ENCODE measurements around the gene PKN3. TPM values are rescaled to one million over a fixed set of nuclear protein-coding genes. Genes with fewer than 3 reads are reported as not detected.

Gene PKN3
- total RNA-seq, 4 donors from 2014 or later: 3.4 to 6.0 (median 4.4) TPM

GRCh38 chr9:128706671-128707381 is 4.5 kb downstream of the PKN3 start:
- Histone ChIP-seq H3K4me1 (peaks cover 16% of the 10 kb centered on the region), H3K36me3 (no peaks in the 10 kb centered on the region), H3K27ac (no peak overlapping the region), H3K9me3 (no peaks in the 10 kb centered on the region), H3K4me3 (no peak overlapping the region), H3K27me3 (no peaks in the 10 kb centered on the region)
- peak; percentile 58 to 72 for DNase-seq (ENCODE audit: low spot score in 2 of 2)
- TF ChIP-seq EP300 (IDR thresholded peaks at IDR 0.05) (no peak), POLR2AphosphoS5 (IDR thresholded peaks at IDR 0.05) (no peak), POLR2A (IDR thresholded peaks at IDR 0.05) (no peak)
- TF ChIP-seq, protein P1, sequence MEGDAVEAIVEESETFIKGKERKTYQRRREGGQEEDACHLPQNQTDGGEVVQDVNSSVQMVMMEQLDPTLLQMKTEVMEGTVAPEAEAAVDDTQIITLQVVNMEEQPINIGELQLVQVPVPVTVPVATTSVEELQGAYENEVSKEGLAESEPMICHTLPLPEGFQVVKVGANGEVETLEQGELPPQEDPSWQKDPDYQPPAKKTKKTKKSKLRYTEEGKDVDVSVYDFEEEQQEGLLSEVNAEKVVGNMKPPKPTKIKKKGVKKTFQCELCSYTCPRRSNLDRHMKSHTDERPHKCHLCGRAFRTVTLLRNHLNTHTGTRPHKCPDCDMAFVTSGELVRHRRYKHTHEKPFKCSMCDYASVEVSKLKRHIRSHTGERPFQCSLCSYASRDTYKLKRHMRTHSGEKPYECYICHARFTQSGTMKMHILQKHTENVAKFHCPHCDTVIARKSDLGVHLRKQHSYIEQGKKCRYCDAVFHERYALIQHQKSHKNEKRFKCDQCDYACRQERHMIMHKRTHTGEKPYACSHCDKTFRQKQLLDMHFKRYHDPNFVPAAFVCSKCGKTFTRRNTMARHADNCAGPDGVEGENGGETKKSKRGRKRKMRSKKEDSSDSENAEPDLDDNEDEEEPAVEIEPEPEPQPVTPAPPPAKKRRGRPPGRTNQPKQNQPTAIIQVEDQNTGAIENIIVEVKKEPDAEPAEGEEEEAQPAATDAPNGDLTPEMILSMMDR (IDR thresholded peaks at IDR 0.05): no peak
- 83% methylated on average over 19 of the region's 23 CpGs for WGBS

DNA sequence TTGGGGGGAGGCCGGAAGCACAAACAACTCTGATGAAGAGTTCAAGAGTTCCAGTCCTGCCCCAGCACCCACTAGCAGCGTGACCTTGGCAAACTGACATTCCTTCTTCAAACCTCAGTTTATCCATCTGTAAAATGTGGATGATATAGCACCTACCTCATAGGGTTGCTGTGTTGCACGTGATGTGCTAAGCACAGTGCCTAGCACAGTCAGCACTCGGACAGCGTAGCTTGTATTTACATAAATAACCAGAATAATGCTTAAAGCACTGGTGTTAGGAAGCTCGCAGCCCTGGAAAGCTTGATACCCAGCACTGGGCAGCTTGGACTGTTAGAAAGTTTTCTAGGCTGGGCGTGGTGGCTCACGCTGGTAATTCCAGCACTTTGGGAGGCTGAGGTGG is 5.1 kb downstream of the PKN3 start:
- Histone ChIP-seq H3K27me3 (no peaks in the 10 kb centered on the region), H3K27ac (no peak overlapping the region), H3K9me3 (no peaks in the 10 kb centered on the region), H3K4me3 (no peak overlapping the region), H3K4me1 (peaks cover 11% of the 10 kb centered on the region), H3K36me3 (no peaks in the 10 kb centered on the region)
- DNase-seq (ENCODE audit: low spot score in 2 of 2): no peak
- WGBS: 95% methylated on average over 8 of the region's 8 CpGs
- TF ChIP-seq POLR2AphosphoS5 (IDR thresholded peaks at IDR 0.05) (no peak), EP300 (IDR thresholded peaks at IDR 0.05) (no peak), POLR2A (IDR thresholded peaks at IDR 0.05) (no peak)
- TF ChIP-seq, protein P1 (IDR thresholded peaks at IDR 0.05): no peak

DNA sequence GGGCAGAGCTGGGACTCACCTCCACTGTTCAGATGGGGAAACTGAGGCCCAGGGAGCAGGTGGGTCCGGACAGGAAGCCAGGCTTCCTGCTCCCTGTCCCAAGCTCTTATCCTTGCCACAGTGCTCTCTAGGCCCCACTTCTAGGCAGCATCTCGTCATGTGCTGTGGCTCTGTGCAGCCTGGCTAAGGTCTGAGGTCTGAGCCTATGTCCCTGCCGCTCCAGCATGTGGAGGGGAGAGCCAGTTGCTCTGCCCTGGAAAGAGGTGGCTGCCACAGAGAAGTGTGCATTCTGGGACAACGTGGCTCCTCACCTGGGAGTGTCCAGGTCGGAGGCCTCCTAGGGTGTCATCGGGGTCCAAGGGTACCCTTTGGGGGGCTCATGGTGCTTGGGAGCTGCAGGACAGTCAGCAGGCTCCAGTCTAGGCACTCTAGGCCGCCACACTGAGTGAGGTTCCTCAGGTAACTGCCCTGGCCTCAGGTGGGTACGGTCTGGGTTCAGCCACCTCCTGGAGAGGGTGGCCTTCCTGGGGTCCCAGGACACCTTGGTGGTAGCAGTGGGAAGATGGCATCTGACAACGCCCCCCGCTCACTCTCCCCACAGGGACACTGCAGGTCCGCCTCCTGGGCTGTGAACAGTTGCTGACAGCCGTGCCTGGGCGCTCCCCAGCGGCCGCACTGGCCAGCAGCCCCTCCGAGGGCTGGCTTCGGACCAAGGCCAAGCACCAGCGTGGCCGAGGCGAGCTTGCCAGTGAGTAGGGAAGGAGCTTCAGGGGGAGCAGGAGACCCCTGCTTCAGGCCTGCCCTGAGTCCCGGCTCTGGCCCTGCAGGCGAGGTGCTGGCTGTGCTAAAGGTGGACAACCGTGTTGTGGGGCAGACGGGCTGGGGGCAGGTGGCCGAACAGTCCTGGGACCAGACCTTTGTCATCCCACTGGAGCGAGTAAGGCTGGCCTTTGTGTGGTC is 10.4 kb downstream of the PKN3 start:
- Histone ChIP-seq H3K36me3 (peaks cover 20% of the 10 kb centered on the region), H3K9me3 (no peaks in the 10 kb centered on the region), H3K4me3 (no peak overlapping the region), H3K27me3 (no peaks in the 10 kb centered on the region), H3K27ac (no peak overlapping the region), H3K4me1 (no peaks in the 10 kb centered on the region)
- TF ChIP-seq EP300 (IDR thresholded peaks at IDR 0.05) (no peak), POLR2A (IDR thresholded peaks at IDR 0.05) (no peak), POLR2AphosphoS5 (IDR thresholded peaks at IDR 0.05) (no peak)
- TF ChIP-seq, protein P1 (IDR thresholded peaks at IDR 0.05): no peak
- peak; percentile 56 to 70 for DNase-seq (ENCODE audit: low spot score in 2 of 2)
- WGBS: 89% methylated on average over 13 of the region's 26 CpGs

DNA sequence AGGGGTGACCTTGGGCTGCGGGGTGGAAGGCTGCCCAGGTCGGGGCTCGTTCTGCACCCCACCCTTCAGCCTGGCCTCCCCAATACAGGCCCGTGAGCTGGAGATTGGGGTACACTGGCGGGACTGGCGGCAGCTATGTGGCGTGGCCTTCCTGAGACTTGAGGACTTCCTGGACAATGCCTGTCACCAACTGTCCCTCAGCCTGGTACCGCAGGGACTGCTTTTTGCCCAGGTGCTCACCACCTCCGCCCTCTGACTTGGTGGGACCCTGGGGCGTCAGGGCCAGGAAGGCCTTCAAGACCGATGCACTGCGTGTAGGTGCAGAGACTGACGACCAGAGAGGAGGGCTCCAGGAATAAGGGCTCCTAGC is 11.1 kb downstream of the PKN3 start:
- H3K27me3 ChIP-seq: no peaks in the 10 kb centered on the region
- H3K27ac ChIP-seq: no peak overlapping the region
- no peaks in the 10 kb centered on the region for H3K4me1 ChIP-seq
- H3K9me3 ChIP-seq: no peaks in the 10 kb centered on the region
- no peak overlapping the region for H3K4me3 ChIP-seq
- TF ChIP-seq POLR2AphosphoS5 (IDR thresholded peaks at IDR 0.05) (no peak), POLR2A (IDR thresholded peaks at IDR 0.05) (no peak), EP300 (IDR thresholded peaks at IDR 0.05) (no peak)
- TF ChIP-seq, protein P1 (IDR thresholded peaks at IDR 0.05): no peak
- peaks cover 20% of the 10 kb centered on the region for H3K36me3 ChIP-seq
- peak; percentile 41 to 48 for DNase-seq (ENCODE audit: low spot score in 2 of 2)
- 98% methylated on average over 8 of the region's 13 CpGs for WGBS
